Neuronal stem cell (in vitro differentiated cells): ENCODE data around the gene ACACA.

Experiments
- DNase-seq: peaks from one replicate; pipeline ENCODE4 v3.0.0-alpha.2; 2013; ENCODE audit warnings: low spot score
- H2AFZ ChIP-seq: one replicate; pipeline ENCODE4 v1.6.1; 2013; ENCODE audit warnings: mild to moderate bottlenecking, low read length, inconsistent platforms
- H2AK5ac ChIP-seq: 2 replicates; pipeline ENCODE4 v1.6.1; 2013; ENCODE audit warnings: low read depth, mild to moderate bottlenecking, inconsistent platforms, low read length, moderate library complexity, mixed read lengths
- H2BK120ac ChIP-seq: 2 replicates; pipeline ENCODE4 v1.6.1; 2013; ENCODE audit warnings: low read depth, mild to moderate bottlenecking, inconsistent platforms, low read length, moderate library complexity, mixed read lengths
- H2BK12ac ChIP-seq: one replicate; pipeline ENCODE4 v1.6.1; 2013; ENCODE audit warnings: low read length, inconsistent platforms
- H2BK15ac ChIP-seq: 2 replicates; pipeline ENCODE4 v1.6.1; 2013; ENCODE audit warnings: mild to moderate bottlenecking, low read length, inconsistent platforms, mixed read lengths
- H2BK5ac ChIP-seq: one replicate; pipeline ENCODE4 v1.6.1; 2013; ENCODE audit warnings: inconsistent platforms, mild to moderate bottlenecking, low read length, moderate library complexity
- H3K14ac ChIP-seq: one replicate; pipeline ENCODE4 v1.6.1; 2013; ENCODE audit warnings: low read length, inconsistent platforms
- H3K18ac ChIP-seq: 2 replicates; pipeline ENCODE4 v1.6.1; 2013; ENCODE audit warnings: low read length, inconsistent platforms
- H3K23ac ChIP-seq: 2 replicates; pipeline ENCODE4 v1.6.1; 2013; ENCODE audit warnings: low read depth, mild to moderate bottlenecking, mixed read lengths, low read length, inconsistent platforms; ENCODE audit not compliant: poor library complexity
- H3K27ac ChIP-seq: replicated peaks from 3 replicates; pipeline ENCODE4 v1.5.1; 2013; ENCODE audit warnings: low read length, inconsistent platforms
- H3K27me3 ChIP-seq, 3 experiments: 2 replicates each; pipeline ENCODE4 v1.6.1; 2013; ENCODE audit warnings: low read length in 3 of 3, mild to moderate bottlenecking in 2 of 3, inconsistent platforms in 1 of 3, low read depth in 1 of 3, mixed read lengths in 1 of 3, moderate library complexity in 1 of 3; ENCODE audit not compliant: control insufficient read depth in 3 of 3, insufficient read depth in 3 of 3
- H3K36me3 ChIP-seq, 2 donors: replicated peaks in 1 of 2; 2 replicates each; pipeline ENCODE4 v1.6.1; 2013; ENCODE audit warnings: low read length in 2 of 2; ENCODE audit not compliant: control insufficient read depth in 2 of 2, insufficient read depth in 2 of 2
- H3K4ac ChIP-seq: 2 replicates; pipeline ENCODE4 v1.6.1; 2013; ENCODE audit warnings: inconsistent platforms, mild to moderate bottlenecking, low read length, moderate library complexity
- H3K4me1 ChIP-seq, 2 donors: 1 replicate in 1 of 2; 2 replicates in 1 of 2; pipeline ENCODE4 v1.6.1; 2013; ENCODE audit warnings: low read length in 2 of 2, low read depth in 1 of 2; ENCODE audit not compliant: control insufficient read depth in 2 of 2, insufficient read depth in 1 of 2
- H3K4me2 ChIP-seq: one replicate; pipeline ENCODE4 v1.6.1; 2013; ENCODE audit warnings: mild to moderate bottlenecking, low read length, inconsistent platforms; ENCODE audit not compliant: insufficient read depth, poor library complexity, severe bottlenecking
- H3K4me3 ChIP-seq, 2 donors: 2 replicates each; pipeline ENCODE4 v1.5.1; 2013; ENCODE audit warnings: low read length in 2 of 2, mild to moderate bottlenecking in 2 of 2, inconsistent platforms in 1 of 2, moderate library complexity in 1 of 2
- H3K79me1 ChIP-seq: one replicate; pipeline ENCODE4 v1.6.1; 2013; ENCODE audit warnings: low read depth, mild to moderate bottlenecking, inconsistent platforms, low read length, moderate library complexity
- H3K9ac ChIP-seq: one replicate; pipeline ENCODE4 v1.6.1; 2013; ENCODE audit warnings: mild to moderate bottlenecking, low read depth, low read length, inconsistent platforms; ENCODE audit not compliant: poor library complexity
- H3K9me3 ChIP-seq, 2 donors: replicated peaks in 1 of 2; 2 replicates each; pipeline versions ENCODE3 to v1.6.1; 2013; ENCODE audit warnings: low read length in 2 of 2, mild to moderate bottlenecking in 2 of 2, inconsistent platforms in 1 of 2, low read depth in 1 of 2, mixed read lengths in 1 of 2, moderate library complexity in 1 of 2; ENCODE audit not compliant: control insufficient read depth in 2 of 2, insufficient read depth in 1 of 2
- H4K8ac ChIP-seq: one replicate; pipeline ENCODE4 v1.6.1; 2013; ENCODE audit warnings: low read depth, mild to moderate bottlenecking, inconsistent platforms, low read length, moderate library complexity
- H4K91ac ChIP-seq: one replicate; pipeline ENCODE4 v1.6.1; 2013; ENCODE audit warnings: low read length, low read depth, mild to moderate bottlenecking, inconsistent platforms; ENCODE audit not compliant: poor library complexity
- WGBS, 2 donors: extraction: QIAGEN DNeasy Blood & Tissue Kit; methylation state at CpG; one replicate each; pipeline ENCODE4 v1.1.7; 2013; ENCODE audit warnings: missing lambda C conversion rate in 2 of 2, mixed read lengths in 1 of 2; ENCODE audit not compliant: insufficient read length in 2 of 2, insufficient replicate concordance in 1 of 2; ENCODE audit errors: extremely low coverage in 2 of 2; 5-methylcytosine and 5-hydroxymethylcytosine counted together

The ACACA gene

GRCh38 chr17:37051381-37051780, 355.3 kb downstream of the ACACA start:
- H2BK12ac ChIP-seq: no peak overlapping the region
- no peak overlapping the region for H2BK15ac ChIP-seq
- H3K79me1 ChIP-seq: no peaks in the 10 kb centered on the region
- WGBS, 2 donors: no CpG with 5 or more reads among the region's 5 CpGs
- no peak overlapping the region for H3K18ac ChIP-seq
- H3K14ac ChIP-seq: no peak overlapping the region
- no peak overlapping the region for H3K4me3 ChIP-seq
- H4K8ac ChIP-seq: no peak overlapping the region
- no peak overlapping the region for H2AFZ ChIP-seq
- peaks cover 11 to 16% of the 10 kb centered on the region in 2 donors for H3K4me1 ChIP-seq
- no peak overlapping the region for H2BK120ac ChIP-seq
- peaks cover 0 to 2% of the 10 kb centered on the region in 2 donors for H3K9me3 ChIP-seq
- H2BK5ac ChIP-seq: no peak overlapping the region
- H2AK5ac ChIP-seq: no peak overlapping the region
- DNase-seq: no peak
- peaks cover 6 to 14% of the 10 kb centered on the region in 2 donors for H3K36me3 ChIP-seq
- no peak overlapping the region for H4K91ac ChIP-seq
- H3K27me3 ChIP-seq: no peaks in the 10 kb centered on the region
- H3K23ac ChIP-seq: no peak overlapping the region
- H3K4me2 ChIP-seq: no peak overlapping the region
- H3K27ac ChIP-seq: no peak overlapping the region
- no peak overlapping the region for H3K9ac ChIP-seq
- H3K4ac ChIP-seq: no peak overlapping the region

GRCh38 chr17:37050920-37051319, 355.7 kb downstream of the ACACA start:
- no peak for DNase-seq
- no peak overlapping the region for H2BK15ac ChIP-seq
- H3K36me3 ChIP-seq: peaks cover 6 to 12% of the 10 kb centered on the region in 2 donors
- H3K14ac ChIP-seq: no peak overlapping the region
- H3K9ac ChIP-seq: no peak overlapping the region
- no peak overlapping the region for H3K27ac ChIP-seq
- no peaks in the 10 kb centered on the region for H3K79me1 ChIP-seq
- no peak overlapping the region for H3K4me3 ChIP-seq
- H3K4ac ChIP-seq: no peak overlapping the region
- H2AFZ ChIP-seq: no peak overlapping the region
- no peak overlapping the region for H2BK5ac ChIP-seq
- no peak overlapping the region for H3K4me2 ChIP-seq
- no peak overlapping the region for H3K18ac ChIP-seq
- no peak overlapping the region for H3K23ac ChIP-seq
- no peak overlapping the region for H4K8ac ChIP-seq
- no peak overlapping the region for H2AK5ac ChIP-seq
- no peak overlapping the region for H2BK120ac ChIP-seq
- no peak overlapping the region for H2BK12ac ChIP-seq
- no peaks in the 10 kb centered on the region for H3K27me3 ChIP-seq
- peaks cover 0 to 2% of the 10 kb centered on the region in 2 donors for H3K9me3 ChIP-seq
- H4K91ac ChIP-seq: no peak overlapping the region
- no CpG with 5 or more reads among the region's 5 CpGs for WGBS, 2 donors
- H3K4me1 ChIP-seq: peaks cover 16 to 18% of the 10 kb centered on the region in 2 donors

GRCh38 chr17:37048811-37049210, 357.8 kb downstream of the ACACA start:
- H2BK15ac ChIP-seq: no peak overlapping the region
- H3K4me2 ChIP-seq: no peak overlapping the region
- H3K36me3 ChIP-seq: peaks cover 2 to 6% of the 10 kb centered on the region in 2 donors
- H4K8ac ChIP-seq: no peak overlapping the region
- H3K9ac ChIP-seq: no peak overlapping the region
- no peak for DNase-seq
- no peak overlapping the region for H2AK5ac ChIP-seq
- WGBS, 2 donors: no CpG with 5 or more reads among the region's 5 CpGs
- no peaks in the 10 kb centered on the region for H3K27me3 ChIP-seq
- no peak overlapping the region for H3K27ac ChIP-seq
- H3K4ac ChIP-seq: no peak overlapping the region
- no peak overlapping the region for H2BK5ac ChIP-seq
- H3K23ac ChIP-seq: no peak overlapping the region
- no peak overlapping the region for H2BK12ac ChIP-seq
- no peak overlapping the region for H4K91ac ChIP-seq
- H2AFZ ChIP-seq: no peak overlapping the region
- H2BK120ac ChIP-seq: no peak overlapping the region
- H3K9me3 ChIP-seq: no peaks in the 10 kb centered on the region
- H3K14ac ChIP-seq: no peak overlapping the region
- peaks cover 18 to 24% of the 10 kb centered on the region in 2 donors for H3K4me1 ChIP-seq
- no peak overlapping the region for H3K18ac ChIP-seq
- no peak overlapping the region for H3K4me3 ChIP-seq
- H3K79me1 ChIP-seq: no peaks in the 10 kb centered on the region

- Histone ChIP-seq H3K27me3 (no peaks in the 10 kb centered on the region), H2BK15ac (no peak overlapping the region), H3K23ac (no peak overlapping the region), H2BK12ac (no peak overlapping the region), H3K9ac (no peak overlapping the region), H3K18ac (no peak overlapping the region), H3K4me2 (no peak overlapping the region), H3K79me1 (no peaks in the 10 kb centered on the region), H2BK120ac (no peak overlapping the region), H4K91ac (no peak overlapping the region), H3K14ac (no peak overlapping the region), H2AK5ac (no peak overlapping the region), H4K8ac (no peak overlapping the region), H3K4ac (no peak overlapping the region), H3K27ac (no peak overlapping the region), H3K4me3 (no peak overlapping the region), H3K4me1 (peaks cover 21 to 30% of the 10 kb centered on the region in 2 donors), H2BK5ac (no peak overlapping the region), H2AFZ (no peak overlapping the region), H3K36me3 (peaks cover 2 to 4% of the 10 kb centered on the region in 2 donors), H3K9me3 (no peaks in the 10 kb centered on the region)
- peak; percentile 82 for DNase-seq
- WGBS, 2 donors: no CpG with 5 or more reads among the region's 9 CpGs
Observed at GRCh38 chr17:37047631-37048104, 359.0 kb downstream of the ACACA start.
